Measurements from ENCODE around the gene VMP1.

DNA sequence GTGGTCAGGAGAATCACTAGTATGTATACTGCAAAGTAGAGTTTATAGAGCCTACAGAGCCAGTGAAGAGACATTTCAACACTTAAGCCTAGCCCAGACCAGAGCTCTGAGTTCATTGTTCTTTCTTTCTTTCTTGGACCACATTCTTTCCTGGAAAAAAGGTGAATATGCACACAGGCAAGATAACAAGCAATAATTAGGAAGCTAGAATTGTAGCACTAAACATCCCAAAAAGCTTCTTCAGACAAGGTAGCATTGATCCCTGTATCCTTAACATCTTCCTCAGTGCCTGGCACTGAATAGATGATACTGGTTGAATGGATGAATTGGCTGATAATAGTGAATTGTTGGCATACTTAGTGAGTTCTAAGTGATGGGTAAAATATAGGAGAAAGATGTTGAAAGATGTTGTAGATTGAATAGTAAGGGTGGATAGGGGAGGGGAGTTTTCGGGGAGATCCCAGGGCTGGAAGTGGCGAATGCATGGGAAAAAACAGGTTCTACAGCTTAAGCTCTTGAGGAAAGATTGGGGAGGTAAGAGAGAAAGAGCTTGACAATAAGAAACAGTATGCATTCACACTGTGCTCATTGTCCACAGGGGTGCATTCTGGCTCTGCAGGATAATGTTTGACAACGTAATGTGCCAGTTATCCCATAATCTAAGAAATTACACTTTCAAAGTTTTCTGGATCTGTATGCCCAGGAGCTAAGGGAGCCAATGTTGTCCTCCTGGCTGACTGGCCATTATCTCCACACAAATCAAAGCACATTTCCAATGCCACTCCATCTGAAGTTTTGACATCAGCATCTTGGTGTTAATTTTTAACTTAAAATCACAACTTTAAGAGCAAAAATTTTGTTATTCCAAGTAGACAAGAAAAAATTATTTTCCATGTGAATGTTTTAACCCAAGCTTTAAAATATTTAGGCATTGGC lies 149.7 kb downstream of the VMP1 start:
- TF ChIP-seq, protein P1, sequence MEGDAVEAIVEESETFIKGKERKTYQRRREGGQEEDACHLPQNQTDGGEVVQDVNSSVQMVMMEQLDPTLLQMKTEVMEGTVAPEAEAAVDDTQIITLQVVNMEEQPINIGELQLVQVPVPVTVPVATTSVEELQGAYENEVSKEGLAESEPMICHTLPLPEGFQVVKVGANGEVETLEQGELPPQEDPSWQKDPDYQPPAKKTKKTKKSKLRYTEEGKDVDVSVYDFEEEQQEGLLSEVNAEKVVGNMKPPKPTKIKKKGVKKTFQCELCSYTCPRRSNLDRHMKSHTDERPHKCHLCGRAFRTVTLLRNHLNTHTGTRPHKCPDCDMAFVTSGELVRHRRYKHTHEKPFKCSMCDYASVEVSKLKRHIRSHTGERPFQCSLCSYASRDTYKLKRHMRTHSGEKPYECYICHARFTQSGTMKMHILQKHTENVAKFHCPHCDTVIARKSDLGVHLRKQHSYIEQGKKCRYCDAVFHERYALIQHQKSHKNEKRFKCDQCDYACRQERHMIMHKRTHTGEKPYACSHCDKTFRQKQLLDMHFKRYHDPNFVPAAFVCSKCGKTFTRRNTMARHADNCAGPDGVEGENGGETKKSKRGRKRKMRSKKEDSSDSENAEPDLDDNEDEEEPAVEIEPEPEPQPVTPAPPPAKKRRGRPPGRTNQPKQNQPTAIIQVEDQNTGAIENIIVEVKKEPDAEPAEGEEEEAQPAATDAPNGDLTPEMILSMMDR (IDR thresholded peaks at IDR 0.05; ENCODE audit: borderline replicate concordance, extremely low read depth, low read length, poor library complexity, severe bottlenecking) = no peak
- TF ChIP-seq EZH2 (IDR thresholded peaks at IDR 0.05; ENCODE audit: borderline replicate concordance, low read depth, low read length, severe bottlenecking) = no peak
